HepG2 (cell line): ENCODE results near the gene CCL18.

ENCODE experiments used
- SRSF1 ChIP-seq: fragments of 200-400 bp; formaldehyde crosslinking; optimal IDR thresholded peaks from 2 replicates; pipeline ENCODE3; 2017; ENCODE audit warnings: mild to moderate bottlenecking, low read depth, low read length, moderate library complexity
- ZNF639 ChIP-seq: conservative IDR thresholded peaks from 2 replicates; pipeline ENCODE4 v1.6.1; 2018; ENCODE audit warnings: missing genetic modification reagents
- ZSCAN9 ChIP-seq: IDR thresholded peaks from 2 replicates; pipeline ENCODE4 v1.6.1; 2016; ENCODE audit warnings: borderline replicate concordance
- TF ChIP-seq, protein P1 (sequence below): sonication (generic); formaldehyde crosslinking; IDR thresholded peaks from 2 replicates; pipeline ENCODE4 v1.5.0; 2020; ENCODE audit warnings: mild to moderate bottlenecking, missing genetic modification reagents, moderate library complexity
- TF ChIP-seq, protein P2 (sequence below): sonication (generic); formaldehyde crosslinking; conservative IDR thresholded peaks from 2 replicates; pipeline ENCODE4 v1.8.1; 2023; ENCODE audit warnings: missing genetic modification reagents

GRCh38 chr17:36106493-36106835, 42.4 kb downstream of the CCL18 start:
- no peak for TF ChIP-seq ZNF639 (CRISPR knock-in tag)
- no peak for TF ChIP-seq ZSCAN9 (CRISPR knock-in tag)
- TF ChIP-seq, protein P1, sequence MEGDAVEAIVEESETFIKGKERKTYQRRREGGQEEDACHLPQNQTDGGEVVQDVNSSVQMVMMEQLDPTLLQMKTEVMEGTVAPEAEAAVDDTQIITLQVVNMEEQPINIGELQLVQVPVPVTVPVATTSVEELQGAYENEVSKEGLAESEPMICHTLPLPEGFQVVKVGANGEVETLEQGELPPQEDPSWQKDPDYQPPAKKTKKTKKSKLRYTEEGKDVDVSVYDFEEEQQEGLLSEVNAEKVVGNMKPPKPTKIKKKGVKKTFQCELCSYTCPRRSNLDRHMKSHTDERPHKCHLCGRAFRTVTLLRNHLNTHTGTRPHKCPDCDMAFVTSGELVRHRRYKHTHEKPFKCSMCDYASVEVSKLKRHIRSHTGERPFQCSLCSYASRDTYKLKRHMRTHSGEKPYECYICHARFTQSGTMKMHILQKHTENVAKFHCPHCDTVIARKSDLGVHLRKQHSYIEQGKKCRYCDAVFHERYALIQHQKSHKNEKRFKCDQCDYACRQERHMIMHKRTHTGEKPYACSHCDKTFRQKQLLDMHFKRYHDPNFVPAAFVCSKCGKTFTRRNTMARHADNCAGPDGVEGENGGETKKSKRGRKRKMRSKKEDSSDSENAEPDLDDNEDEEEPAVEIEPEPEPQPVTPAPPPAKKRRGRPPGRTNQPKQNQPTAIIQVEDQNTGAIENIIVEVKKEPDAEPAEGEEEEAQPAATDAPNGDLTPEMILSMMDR: no peak
- TF ChIP-seq, protein P2, sequence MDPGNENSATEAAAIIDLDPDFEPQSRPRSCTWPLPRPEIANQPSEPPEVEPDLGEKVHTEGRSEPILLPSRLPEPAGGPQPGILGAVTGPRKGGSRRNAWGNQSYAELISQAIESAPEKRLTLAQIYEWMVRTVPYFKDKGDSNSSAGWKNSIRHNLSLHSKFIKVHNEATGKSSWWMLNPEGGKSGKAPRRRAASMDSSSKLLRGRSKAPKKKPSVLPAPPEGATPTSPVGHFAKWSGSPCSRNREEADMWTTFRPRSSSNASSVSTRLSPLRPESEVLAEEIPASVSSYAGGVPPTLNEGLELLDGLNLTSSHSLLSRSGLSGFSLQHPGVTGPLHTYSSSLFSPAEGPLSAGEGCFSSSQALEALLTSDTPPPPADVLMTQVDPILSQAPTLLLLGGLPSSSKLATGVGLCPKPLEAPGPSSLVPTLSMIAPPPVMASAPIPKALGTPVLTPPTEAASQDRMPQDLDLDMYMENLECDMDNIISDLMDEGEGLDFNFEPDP (CRISPR knock-in tag): no peak
- TF ChIP-seq SRSF1: no peak
